ENCODE results near the gene CHRNA9.

DNA sequence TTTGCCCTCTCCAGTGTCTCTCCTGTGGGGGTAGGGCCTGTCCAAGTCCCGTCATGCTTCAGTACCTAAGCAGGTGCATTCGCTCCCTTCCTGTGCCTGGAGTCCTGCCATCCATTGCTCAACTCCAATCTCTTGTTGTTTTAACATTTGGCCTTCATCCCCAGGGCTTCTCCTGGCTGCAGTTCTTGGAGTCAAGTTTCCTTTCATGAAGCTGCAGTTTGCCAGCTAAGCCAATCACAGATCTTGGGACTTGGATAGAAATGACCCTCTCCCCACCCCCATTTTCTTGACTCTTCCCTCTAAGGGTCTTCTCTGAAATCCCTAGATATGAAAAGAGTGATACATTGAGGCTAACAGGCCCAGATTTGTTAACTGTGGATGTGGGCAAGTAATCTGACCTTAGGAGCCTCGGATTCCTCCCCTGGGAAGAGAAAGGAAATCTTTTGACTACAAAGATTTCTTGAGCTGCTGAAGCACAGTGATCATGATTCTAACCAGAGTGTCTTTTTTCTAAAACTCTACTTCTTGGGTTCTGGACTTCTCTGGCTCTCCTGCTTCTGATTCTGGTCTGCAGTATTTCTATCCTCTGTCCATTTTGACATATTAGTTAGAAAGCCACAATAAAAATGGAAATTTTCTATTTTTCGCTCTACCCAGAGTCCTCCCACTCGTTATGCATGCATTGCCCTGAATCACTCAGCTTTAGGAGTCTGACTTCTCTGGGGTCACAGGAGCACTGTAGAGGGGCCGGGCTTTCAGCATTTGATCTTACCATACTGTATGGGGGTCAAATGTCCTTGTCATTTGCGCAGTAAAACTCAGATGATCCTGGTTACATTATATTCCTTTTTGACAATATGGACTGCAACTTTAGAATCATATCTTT, 61.0 kb downstream of the CHRNA9 start:
- TF ChIP-seq FOXK2 (IDR thresholded peaks at IDR 0.05) (no peak), FOXA1 (IDR thresholded peaks at IDR 0.05) (no peak)
- TF ChIP-seq, protein P1, sequence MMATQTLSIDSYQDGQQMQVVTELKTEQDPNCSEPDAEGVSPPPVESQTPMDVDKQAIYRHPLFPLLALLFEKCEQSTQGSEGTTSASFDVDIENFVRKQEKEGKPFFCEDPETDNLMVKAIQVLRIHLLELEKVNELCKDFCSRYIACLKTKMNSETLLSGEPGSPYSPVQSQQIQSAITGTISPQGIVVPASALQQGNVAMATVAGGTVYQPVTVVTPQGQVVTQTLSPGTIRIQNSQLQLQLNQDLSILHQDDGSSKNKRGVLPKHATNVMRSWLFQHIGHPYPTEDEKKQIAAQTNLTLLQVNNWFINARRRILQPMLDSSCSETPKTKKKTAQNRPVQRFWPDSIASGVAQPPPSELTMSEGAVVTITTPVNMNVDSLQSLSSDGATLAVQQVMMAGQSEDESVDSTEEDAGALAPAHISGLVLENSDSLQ (IDR thresholded peaks at IDR 0.05), result no peak
